SJSA1 (cell line): ENCODE results near the gene IL11RA. TPM values are rescaled to one million over a fixed set of nuclear protein-coding genes. Genes with fewer than 3 reads are reported as not detected.

Experiments
- DNase-seq, 2 experiments: peaks; one replicate each; pipeline ENCODE4 v3.0.0-alpha.2; 2015 to 2020; ENCODE audit warnings: low spot score in 2 of 2, low read depth in 1 of 2
- H3K27ac ChIP-seq: fragments of 250-450 bp; sonication (Bioruptor Pico); 2 replicates; pipeline ENCODE4 v1.5.1; 2020; ENCODE audit warnings: mild to moderate bottlenecking, moderate library complexity
- H3K27me3 ChIP-seq: fragments of 250-450 bp; sonication (Bioruptor Pico); replicated peaks from 2 replicates; pipeline ENCODE4 v1.5.1; 2020; ENCODE audit warnings: mild to moderate bottlenecking, moderate library complexity
- H3K36me3 ChIP-seq: fragments of 250-450 bp; sonication (Bioruptor Pico); 2 replicates; pipeline ENCODE4 v1.5.1; 2020; ENCODE audit warnings: mild to moderate bottlenecking
- H3K4me1 ChIP-seq: fragments of 250-450 bp; sonication (Bioruptor Pico); replicated peaks from 2 replicates; pipeline ENCODE4 v1.6.1; 2021; ENCODE audit warnings: mild to moderate bottlenecking
- H3K4me3 ChIP-seq: fragments of 250-450 bp; sonication (Bioruptor Pico); 2 replicates; pipeline ENCODE4 v1.5.1; 2020; ENCODE audit warnings: mild to moderate bottlenecking
- H3K9me3 ChIP-seq: fragments of 250-450 bp; sonication (Bioruptor Pico); replicated peaks from 2 replicates; pipeline ENCODE4 v1.5.1; 2020; ENCODE audit warnings: mild to moderate bottlenecking
- total RNA-seq: library from RNA; depleted of rRNA; stranded (reverse); fragments of >200 nt; shearing (Covaris generic); gene quantifications from 2 replicates; pipeline ENCODE4 v1.2.3, GENCODE V29; 2014

The IL11RA gene
- total RNA-seq, 1 experiment from 2014 or later, result 16.4 TPM

DNA sequence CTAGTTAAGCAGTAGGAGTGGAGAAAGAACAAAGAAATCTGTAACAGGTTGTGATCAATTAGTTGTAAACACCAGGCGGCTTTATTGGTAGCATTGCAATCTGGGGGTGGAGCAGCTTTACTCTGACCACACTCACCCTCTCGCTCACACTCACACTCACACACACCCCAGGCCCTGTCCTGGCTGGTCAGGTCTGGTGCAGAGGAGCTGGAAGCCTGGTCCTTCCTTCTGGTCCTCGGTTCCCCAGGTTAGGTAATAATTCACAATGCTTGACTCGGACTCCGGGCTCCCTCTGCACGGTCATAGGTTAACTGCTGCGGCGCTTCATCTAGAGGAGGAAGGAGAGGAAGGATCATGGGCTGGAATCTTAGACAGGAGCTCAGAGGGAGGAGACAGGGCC is 37.5 kb downstream of the IL11RA start:
- H3K36me3 ChIP-seq, result no peaks in the 10 kb centered on the region
- no peaks in the 10 kb centered on the region for H3K27me3 ChIP-seq
- no peaks in the 10 kb centered on the region for H3K9me3 ChIP-seq
- H3K4me1 ChIP-seq, result no peaks in the 10 kb centered on the region
- H3K27ac ChIP-seq, result no peak overlapping the region
- no peak for DNase-seq
- no peak overlapping the region for H3K4me3 ChIP-seq

DNA sequence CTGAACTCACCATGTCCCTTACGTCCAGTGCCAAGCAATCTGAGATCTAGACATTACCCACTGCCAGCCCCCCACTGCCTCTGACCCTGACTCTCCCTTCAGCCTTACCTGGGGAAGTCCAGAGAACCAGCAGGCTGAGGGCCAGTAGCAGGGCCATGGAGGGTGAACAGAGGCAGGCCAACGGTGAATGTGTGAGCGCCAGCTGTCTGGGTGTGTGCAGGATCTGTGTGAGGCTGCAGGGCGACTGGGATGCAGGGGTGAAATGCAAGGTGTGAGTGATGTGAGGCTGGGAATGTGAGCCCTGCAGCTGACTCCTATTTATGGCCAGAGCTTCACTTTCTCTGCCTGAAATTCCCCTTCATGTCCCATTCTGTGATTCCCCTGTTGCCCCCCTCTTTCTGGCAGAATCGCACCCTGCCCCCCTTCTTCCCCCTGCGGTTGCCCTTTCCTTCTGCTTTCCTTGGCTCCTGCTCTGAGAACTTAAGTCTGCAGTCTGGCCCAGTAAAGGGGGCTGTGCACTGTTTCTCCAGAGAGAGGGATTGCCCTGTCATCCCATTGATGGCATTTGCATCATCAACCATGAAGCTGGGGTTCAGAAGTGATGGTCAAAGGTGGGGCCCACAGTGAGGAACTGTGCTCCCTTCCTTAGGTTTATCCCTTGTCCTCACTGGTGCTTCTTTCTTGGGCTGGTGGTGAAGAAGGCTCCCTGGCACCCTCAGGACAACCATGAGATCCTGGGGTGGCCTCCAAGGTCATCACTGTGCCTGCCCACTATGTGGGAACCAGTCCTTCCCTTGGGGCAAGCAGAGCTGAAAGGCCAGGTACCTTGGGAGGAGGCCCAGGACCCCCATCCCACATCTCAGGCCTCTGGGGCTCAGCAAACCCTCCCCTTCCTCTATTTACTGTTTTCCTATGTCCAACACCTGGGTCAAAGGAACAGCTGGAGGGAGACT is 39.3 kb downstream of the IL11RA start, which contains the start of gene CCL19:
Gene CCL19, minus strand, starts transcription at position 294 of the 953 bp plus-strand sequence. Its CDS starts 137 bp downstream, at position 157.
- no peaks in the 10 kb centered on the region for H3K36me3 ChIP-seq
- DNase-seq, result no peak
- H3K27me3 ChIP-seq, result no peaks in the 10 kb centered on the region
- no peak within 1 kb of the TSS for H3K27ac ChIP-seq
- H3K9me3 ChIP-seq, result no peaks in the 10 kb centered on the region
- no peaks in the 10 kb centered on the region for H3K4me1 ChIP-seq
- H3K4me3 ChIP-seq, result no peak within 1 kb of the TSS

DNA sequence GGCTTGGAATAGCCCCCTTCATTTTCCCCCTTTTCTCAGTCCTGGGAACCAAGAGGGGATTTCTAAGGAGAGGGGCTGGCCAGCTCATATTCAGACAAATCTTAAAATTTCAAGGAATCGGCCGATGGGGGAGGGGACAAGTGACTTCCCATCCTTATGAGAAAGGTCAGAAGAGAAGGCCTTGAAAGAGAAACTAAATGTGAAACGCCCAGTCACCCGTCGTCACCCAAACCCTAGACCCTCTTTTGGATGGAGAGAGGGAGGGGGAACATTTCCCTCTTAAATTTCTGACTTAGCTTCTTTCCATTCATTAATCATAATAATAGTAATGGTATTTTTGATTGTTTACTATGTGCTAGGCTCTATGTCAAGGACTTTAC is 39.9 kb downstream of the IL11RA start:
- no peaks in the 10 kb centered on the region for H3K9me3 ChIP-seq
- H3K36me3 ChIP-seq, result no peaks in the 10 kb centered on the region
- H3K27me3 ChIP-seq, result no peaks in the 10 kb centered on the region
- H3K27ac ChIP-seq, result no peak overlapping the region
- no peak overlapping the region for H3K4me3 ChIP-seq
- no peak for DNase-seq
- H3K4me1 ChIP-seq, result no peaks in the 10 kb centered on the region

- Histone ChIP-seq H3K27me3 (no peaks in the 10 kb centered on the region), H3K4me3 (no peak overlapping the region), H3K27ac (no peak overlapping the region), H3K36me3 (no peaks in the 10 kb centered on the region), H3K9me3 (no peaks in the 10 kb centered on the region), H3K4me1 (no peaks in the 10 kb centered on the region)
- no peak for DNase-seq
Observed at GRCh38 chr9:34693560-34693959, 41.6 kb downstream of the IL11RA start.

GRCh38 chr9:34694811-34695210 is 42.8 kb downstream of the IL11RA start:
- Histone ChIP-seq H3K9me3 (no peaks in the 10 kb centered on the region), H3K36me3 (no peaks in the 10 kb centered on the region), H3K4me1 (no peaks in the 10 kb centered on the region), H3K4me3 (no peak overlapping the region), H3K27ac (no peak overlapping the region), H3K27me3 (no peaks in the 10 kb centered on the region)
- DNase-seq, result no peak

DNA sequence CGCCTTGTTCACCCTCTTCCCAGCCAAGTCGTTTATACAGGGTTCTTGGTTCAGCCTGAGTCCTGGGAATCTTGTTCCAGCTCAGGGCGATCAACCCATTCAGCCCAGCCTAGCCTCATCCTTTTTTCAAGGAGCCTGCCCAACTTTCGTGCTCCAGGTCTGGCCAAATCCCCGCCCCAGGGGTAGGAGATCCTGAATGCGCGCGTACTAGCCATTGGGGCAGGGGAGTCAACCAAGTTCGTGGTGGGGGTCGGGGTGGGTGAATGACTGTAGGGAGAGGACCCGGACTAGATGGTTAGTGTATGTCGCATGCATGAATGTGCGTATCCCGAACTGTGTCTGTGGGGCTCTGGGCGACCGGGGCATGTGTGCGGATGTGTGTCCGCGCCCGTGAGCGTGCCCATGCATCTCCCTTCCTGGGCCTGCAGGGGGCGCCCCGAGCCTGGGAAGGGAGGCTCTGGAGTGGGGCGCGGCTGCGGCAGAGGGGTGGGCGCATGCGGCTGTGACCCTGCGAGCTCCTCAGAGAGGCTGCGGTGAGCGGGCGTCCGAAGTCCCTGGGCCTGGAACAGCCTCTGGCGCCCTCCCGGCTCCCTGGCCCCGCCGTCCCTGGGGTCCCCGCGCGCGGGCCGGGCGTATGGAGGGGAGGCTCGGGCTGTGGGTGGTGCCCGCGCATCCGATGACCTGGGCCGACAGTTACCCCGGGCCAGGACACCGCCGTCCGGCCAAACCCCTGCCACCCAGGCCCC is 49.2 kb downstream of the IL11RA start:
- DNase-seq, result peak; percentile 48 to 53
- H3K27ac ChIP-seq, result no peak overlapping the region
- no peaks in the 10 kb centered on the region for H3K36me3 ChIP-seq
- peak overlapping the region; percentile 45 for H3K4me3 ChIP-seq
- H3K4me1 ChIP-seq, result no peaks in the 10 kb centered on the region
- no peaks in the 10 kb centered on the region for H3K9me3 ChIP-seq
- no peaks in the 10 kb centered on the region for H3K27me3 ChIP-seq

GRCh38 chr9:34701769-34702736 is 50.1 kb downstream of the IL11RA start:
- Histone ChIP-seq H3K36me3 (no peaks in the 10 kb centered on the region), H3K4me3 (peak overlapping the region; percentile 45), H3K9me3 (no peaks in the 10 kb centered on the region), H3K4me1 (no peaks in the 10 kb centered on the region), H3K27me3 (no peaks in the 10 kb centered on the region), H3K27ac (no peak overlapping the region)
- peak; percentile 54 to 55 for DNase-seq

GRCh38 chr9:34707130-34707529 is 55.1 kb downstream of the IL11RA start:
- H3K4me3 ChIP-seq, result no peak overlapping the region
- H3K27me3 ChIP-seq, result no peaks in the 10 kb centered on the region
- H3K9me3 ChIP-seq, result no peaks in the 10 kb centered on the region
- no peak overlapping the region for H3K27ac ChIP-seq
- no peaks in the 10 kb centered on the region for H3K36me3 ChIP-seq
- no peaks in the 10 kb centered on the region for H3K4me1 ChIP-seq
- DNase-seq, result no peak

DNA sequence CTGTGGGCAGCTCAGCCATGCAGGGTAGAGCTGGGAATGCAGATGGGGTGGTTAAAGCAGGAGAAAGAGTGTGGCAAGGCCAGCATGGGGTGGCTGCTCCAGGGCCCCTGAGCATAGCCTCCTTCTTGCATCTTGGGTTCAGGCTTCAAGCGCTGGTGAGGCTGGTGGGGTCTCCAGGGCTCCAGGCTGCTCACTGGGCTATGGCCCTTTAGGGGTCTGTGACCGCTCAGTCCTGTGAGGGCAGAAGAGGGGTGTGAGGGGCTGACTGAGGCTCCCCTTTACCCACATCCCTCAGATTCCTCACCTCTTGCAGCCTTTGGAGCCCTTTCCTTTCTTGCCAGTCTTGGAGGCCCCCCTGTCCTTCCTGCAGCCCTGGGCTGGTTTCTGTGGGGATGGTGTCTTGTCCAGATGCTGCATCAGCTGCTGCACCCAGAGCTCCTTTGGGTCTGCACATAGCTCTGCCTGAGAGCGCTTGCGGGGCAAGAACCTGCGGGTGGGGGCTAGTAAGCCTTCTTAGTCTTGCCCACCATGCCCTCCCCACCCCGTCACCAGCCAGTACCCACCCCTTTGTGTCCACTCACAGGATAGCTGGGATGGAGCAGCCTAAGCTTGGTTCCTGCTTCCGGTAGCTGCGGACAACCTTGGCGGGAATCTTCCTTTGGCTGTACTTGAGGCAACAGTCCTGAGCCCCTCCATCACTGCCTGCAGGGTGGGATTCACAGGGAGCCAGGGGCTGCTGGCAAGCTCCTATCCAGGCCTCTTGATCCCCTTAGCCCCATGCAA is 57.4 kb downstream of the IL11RA start:
- DNase-seq, result no peak
- Histone ChIP-seq H3K27me3 (no peaks in the 10 kb centered on the region), H3K4me1 (no peaks in the 10 kb centered on the region), H3K36me3 (no peaks in the 10 kb centered on the region), H3K4me3 (no peak overlapping the region), H3K27ac (no peak overlapping the region), H3K9me3 (no peaks in the 10 kb centered on the region)

GRCh38 chr9:34710023-34710422 is 58.0 kb downstream of the IL11RA start, which contains the start of gene CCL21:
Gene CCL21 (minus strand): TSS chr9:34710136. CDS start chr9:34710066, 70 bp downstream.
- Histone ChIP-seq H3K4me1 (no peaks in the 10 kb centered on the region), H3K4me3 (no peak within 1 kb of the TSS), H3K36me3 (no peaks in the 10 kb centered on the region), H3K9me3 (no peaks in the 10 kb centered on the region), H3K27me3 (no peaks in the 10 kb centered on the region), H3K27ac (no peak within 1 kb of the TSS)
- no peak for DNase-seq
